Left ventricle myocardium inferior (tissue), 1 donor: ENCODE data around the gene EMC7. TPM values are rescaled to one million over a fixed set of nuclear protein-coding genes. Genes with fewer than 3 reads are reported as not detected.

Experiments used
- DNase-seq: peaks from one replicate; pipeline ENCODE4 v3.0.0-alpha.2; 2020
- H3K27ac ChIP-seq: fragments of 200-600 bp; replicated peaks from 2 replicates; pipeline ENCODE4 v1.8.0; 2021
- H3K27me3 ChIP-seq: fragments of 200-600 bp; 2 replicates; pipeline ENCODE4 v1.8.0; 2021; ENCODE audit warnings: low read depth
- H3K36me3 ChIP-seq: fragments of 200-600 bp; 2 replicates; pipeline ENCODE4 v1.8.0; 2021
- H3K4me1 ChIP-seq: fragments of 200-600 bp; 2 replicates; pipeline ENCODE4 v1.8.0; 2021
- H3K4me3 ChIP-seq: fragments of 200-600 bp; 2 replicates; pipeline ENCODE4 v1.8.0; 2021; ENCODE audit warnings: mild to moderate bottlenecking, moderate library complexity
- H3K9me3 ChIP-seq: fragments of 200-600 bp; replicated peaks from 2 replicates; pipeline ENCODE4 v1.8.0; 2021
- intact Hi-C: fragments of 100-400 bp; cut with micrococcal nuclease; formaldehyde crosslinking; loops from one replicate; pipeline ENCODE4 v1.11.0; 2022
- total RNA-seq: library from RNA; stranded (reverse); fragmentation: NEBNext Ultra II Directional; extraction: Animal tissue kit (Norgen Biotek cat#: 25700); gene quantifications from one replicate; pipeline ENCODE4 v1.2.1, GENCODE V29; 2021
- TF ChIP-seq, protein P1 (sequence below): fragments of 200-600 bp; IDR thresholded peaks from 2 replicates; pipeline ENCODE4 v1.8.0; 2021; ENCODE audit warnings: antibody characterized with exemption, mild to moderate bottlenecking, borderline replicate concordance
- donor health status: DM: no; HTN: yes; CAD: no; lungs with severe emphysema.

Gene EMC7
- total RNA-seq, 1 donor from 2014 or later, result 56.5 TPM

DNA sequence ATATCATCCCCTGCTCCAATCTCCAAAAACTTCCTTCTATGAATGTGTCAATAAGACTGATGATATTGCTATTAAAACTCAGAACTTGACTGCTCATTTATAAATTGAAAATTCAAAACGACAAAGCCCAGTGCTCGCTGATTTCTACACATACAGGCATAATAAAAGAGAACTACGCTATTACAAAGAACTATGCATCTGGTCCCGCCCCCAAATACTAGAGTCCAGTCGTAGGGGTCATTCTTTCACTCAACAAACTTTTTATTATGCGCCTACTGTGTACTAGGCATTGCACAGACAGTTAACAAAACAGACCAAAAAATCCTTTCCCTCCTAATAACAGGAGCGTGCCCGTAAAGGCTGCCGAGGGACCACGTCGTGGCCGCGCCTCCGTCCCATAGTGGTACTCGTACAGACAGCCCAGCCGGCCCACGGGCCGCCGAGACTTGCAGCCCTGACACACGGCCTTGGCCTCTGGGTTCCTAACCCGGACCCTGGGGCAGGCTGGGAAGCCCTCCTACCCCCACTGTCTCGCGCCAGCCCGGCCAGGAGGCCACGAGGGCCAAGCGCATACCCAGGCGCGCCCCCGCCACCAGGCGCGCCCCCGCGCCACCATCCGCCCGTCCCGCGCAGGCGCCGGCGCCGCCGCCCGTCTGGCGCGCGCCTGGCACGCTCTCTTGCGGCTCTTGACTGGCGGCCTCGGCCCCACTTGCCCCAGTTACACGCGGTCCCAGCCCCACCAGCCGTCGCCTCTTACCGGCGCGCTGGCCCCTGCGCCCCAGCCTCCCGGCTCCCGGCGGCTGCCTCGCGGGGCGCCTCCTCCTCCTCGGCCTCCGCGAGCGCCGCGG lies 63.4 kb downstream of the EMC7 start:
- intact Hi-C loops, result no loop called here
- H3K36me3 ChIP-seq, result no peaks in the 10 kb centered on the region

More for the DNA sequence above, 63.4 kb downstream of the EMC7 start:
- peaks cover 29% of the 10 kb centered on the region for H3K4me1 ChIP-seq
- H3K4me3 ChIP-seq, result peak overlapping the region; percentile 90
- no peaks in the 10 kb centered on the region for H3K27me3 ChIP-seq
- peak overlapping the region; percentile 99 for H3K27ac ChIP-seq
- TF ChIP-seq, protein P1, sequence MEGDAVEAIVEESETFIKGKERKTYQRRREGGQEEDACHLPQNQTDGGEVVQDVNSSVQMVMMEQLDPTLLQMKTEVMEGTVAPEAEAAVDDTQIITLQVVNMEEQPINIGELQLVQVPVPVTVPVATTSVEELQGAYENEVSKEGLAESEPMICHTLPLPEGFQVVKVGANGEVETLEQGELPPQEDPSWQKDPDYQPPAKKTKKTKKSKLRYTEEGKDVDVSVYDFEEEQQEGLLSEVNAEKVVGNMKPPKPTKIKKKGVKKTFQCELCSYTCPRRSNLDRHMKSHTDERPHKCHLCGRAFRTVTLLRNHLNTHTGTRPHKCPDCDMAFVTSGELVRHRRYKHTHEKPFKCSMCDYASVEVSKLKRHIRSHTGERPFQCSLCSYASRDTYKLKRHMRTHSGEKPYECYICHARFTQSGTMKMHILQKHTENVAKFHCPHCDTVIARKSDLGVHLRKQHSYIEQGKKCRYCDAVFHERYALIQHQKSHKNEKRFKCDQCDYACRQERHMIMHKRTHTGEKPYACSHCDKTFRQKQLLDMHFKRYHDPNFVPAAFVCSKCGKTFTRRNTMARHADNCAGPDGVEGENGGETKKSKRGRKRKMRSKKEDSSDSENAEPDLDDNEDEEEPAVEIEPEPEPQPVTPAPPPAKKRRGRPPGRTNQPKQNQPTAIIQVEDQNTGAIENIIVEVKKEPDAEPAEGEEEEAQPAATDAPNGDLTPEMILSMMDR, result no peak
- H3K9me3 ChIP-seq, result no peaks in the 10 kb centered on the region
- DNase-seq, result peak; percentile 85

Other genes starting within 250 kb of the EMC7 start
- not detected for gene CHRM5, start 133.4 kb downstream of the EMC7 start, total RNA-seq
- 25.3 TPM for gene AVEN, start 62.7 kb downstream of the EMC7 start, total RNA-seq
- gene PGBD4, start 221 bp upstream of the EMC7 start, total RNA-seq, result 2.0 TPM
- gene KATNBL1, start 108.2 kb upstream of the EMC7 start, total RNA-seq, result 14.9 TPM
- 86.6 TPM for gene EMC4, start 123.2 kb upstream of the EMC7 start, total RNA-seq
- gene SLC12A6, start 235.9 kb upstream of the EMC7 start, total RNA-seq, result 25.7 TPM
- 140 TPM for gene NOP10, start 241.3 kb upstream of the EMC7 start, total RNA-seq
- not detected for gene NUTM1, start 241.5 kb upstream of the EMC7 start, total RNA-seq